C4-2B (cell line): Measurements from ENCODE around the gene PRRT2.

Experiments
- H3K27ac ChIP-seq: fragments of 450-650 bp; 2 replicates; pipeline ENCODE4 v1.5.1; 2017
- ZFX ChIP-seq: fragments of 450-650 bp; IDR thresholded peaks from 2 replicates; pipeline ENCODE4 v1.6.1; 2017
- TF ChIP-seq, protein P1 (sequence below): fragments of 450-650 bp; conservative IDR thresholded peaks from 2 replicates; pipeline ENCODE4 v1.5.1; 2017; ENCODE audit warnings: mild to moderate bottlenecking

PRRT2 gene

DNA sequence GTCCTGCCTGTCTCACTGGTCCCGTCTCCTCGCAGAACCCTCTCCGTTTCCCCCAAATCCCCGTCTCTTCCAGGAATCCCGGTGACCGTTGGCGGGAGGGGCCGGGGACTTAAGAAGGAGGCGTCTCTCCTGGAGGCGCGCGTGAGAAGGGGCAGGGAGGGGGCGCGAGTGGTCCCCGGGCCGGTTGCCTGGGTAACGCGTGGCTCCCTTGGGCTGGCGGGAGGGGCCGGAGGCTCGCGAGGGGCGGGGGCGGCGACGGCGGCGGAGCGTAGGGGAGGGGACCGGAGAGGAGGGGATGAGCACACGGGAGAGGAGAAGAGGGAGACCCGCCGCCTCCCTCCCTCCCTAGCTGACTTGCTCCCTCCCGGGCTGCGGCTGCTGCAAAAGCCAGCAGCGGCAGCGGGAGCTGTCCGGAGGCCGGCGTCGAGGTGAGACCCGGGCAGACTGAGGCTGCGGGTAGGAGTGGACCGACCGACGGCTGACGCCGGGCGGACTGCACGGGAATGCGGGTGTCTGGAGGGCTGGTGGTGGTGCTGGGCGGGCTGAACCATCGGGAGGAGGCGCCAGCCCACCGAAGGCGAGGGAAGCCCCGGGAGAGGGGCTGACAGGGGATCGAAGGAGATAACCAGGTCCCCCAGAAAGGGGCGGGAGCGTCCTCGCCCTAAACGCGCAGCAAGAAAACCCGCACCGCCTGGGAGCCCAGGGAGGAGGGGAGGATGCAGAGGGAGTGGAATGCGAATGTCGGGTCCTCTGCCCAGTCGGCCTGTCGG, at the start of gene PRRT2:
PRRT2 (plus strand) TSS at position 298 of the 770 bp plus-strand sequence. CDS start 862 bp downstream, outside the sequence.
- TF ChIP-seq, protein P1, sequence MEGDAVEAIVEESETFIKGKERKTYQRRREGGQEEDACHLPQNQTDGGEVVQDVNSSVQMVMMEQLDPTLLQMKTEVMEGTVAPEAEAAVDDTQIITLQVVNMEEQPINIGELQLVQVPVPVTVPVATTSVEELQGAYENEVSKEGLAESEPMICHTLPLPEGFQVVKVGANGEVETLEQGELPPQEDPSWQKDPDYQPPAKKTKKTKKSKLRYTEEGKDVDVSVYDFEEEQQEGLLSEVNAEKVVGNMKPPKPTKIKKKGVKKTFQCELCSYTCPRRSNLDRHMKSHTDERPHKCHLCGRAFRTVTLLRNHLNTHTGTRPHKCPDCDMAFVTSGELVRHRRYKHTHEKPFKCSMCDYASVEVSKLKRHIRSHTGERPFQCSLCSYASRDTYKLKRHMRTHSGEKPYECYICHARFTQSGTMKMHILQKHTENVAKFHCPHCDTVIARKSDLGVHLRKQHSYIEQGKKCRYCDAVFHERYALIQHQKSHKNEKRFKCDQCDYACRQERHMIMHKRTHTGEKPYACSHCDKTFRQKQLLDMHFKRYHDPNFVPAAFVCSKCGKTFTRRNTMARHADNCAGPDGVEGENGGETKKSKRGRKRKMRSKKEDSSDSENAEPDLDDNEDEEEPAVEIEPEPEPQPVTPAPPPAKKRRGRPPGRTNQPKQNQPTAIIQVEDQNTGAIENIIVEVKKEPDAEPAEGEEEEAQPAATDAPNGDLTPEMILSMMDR, result no peak
- TF ChIP-seq ZFX, result no peak
- peak within 1 kb of the TSS; percentile 96 for H3K27ac ChIP-seq

DNA sequence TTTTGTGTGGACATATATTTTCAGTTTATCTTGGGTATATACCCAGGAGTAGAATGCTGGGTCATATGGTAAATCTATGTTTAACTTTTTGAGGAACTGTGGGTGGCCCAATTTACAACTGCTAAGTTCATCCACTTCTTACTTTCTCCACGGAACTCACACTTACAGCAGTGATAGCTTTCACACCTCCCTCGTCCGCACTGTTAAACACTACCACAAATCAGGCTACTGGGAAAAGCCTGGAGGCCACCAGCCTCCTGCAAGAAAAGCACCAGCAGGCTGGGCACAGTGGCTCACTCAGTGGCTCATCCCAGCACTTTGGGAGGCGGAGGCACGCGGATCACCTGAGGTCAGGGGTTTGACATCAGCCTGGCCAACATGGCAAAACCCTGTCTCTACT, 48.7 kb upstream of the PRRT2 start:
- TF ChIP-seq, protein P1, result no peak
- no peak for TF ChIP-seq ZFX

DNA sequence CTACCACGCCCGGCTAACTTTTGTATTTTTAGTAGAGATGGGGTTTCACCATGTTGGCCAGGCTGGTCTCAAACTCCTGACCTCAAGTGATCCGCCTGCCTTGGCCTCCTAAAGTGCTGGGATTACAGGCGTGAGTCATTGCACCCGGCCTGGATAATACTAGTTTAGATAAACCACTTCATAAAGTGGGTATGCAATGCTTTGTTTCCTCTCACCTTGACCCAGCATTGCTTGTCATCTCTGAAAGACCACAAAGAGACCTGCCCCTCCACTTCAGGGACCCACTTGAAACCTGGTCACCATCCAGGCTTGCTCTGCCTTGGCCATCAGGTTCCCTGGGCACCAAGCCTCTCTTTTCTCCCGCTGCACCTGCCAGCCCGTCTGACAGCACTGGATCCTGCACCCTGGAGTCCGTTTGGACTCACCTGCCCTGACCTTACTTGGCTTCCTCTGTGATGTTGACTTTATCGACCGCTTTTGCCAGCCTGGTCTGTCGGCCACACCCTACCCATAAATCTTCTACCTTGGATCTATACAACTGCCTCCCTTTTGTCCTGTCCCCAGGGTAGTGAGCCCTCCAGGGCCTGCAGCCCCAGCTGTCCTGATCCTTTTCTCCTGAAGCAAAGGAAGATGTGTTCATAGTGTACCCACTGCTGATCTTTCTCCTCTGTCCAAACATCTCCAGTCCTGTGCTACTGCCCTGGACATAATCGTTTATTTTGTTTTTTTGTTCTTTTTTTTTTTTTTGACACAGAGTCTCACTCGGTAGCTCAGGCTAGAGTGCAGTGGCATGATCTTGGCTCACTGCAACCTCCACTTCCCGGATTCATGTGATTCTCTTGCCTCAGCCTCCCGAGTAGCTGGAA, 46.6 kb upstream of the PRRT2 start:
- TF ChIP-seq, protein P1, result no peak
- no peak for TF ChIP-seq ZFX
- H3K27ac ChIP-seq, result peak overlapping the region; percentile 88

More for the DNA sequence above, 48.7 kb upstream of the PRRT2 start:
- H3K27ac ChIP-seq, result peak overlapping the region; percentile 88; the same call in 1 of the 2 replicates

DNA sequence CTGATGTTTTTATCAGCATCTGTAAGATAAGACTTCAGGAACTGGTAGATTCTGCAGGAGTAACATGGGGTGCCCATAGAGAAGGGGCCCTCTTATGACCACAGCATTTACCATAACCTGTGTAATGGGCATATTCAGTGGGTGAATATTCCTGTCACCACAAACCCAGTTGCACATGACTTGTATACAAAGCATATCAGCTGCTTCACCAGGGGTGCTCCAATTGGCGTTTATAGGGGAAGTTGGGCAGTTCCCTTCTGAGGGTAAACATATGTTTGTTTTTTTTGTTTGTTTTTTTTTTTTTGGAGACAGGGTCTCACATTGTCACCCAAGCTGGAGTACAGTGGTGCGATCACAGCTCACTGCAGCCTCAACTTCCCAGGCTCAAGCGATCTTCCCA, 45.4 kb upstream of the PRRT2 start:
- peak overlapping the region; percentile 88 for H3K27ac ChIP-seq
- TF ChIP-seq, protein P1, result no peak
- no peak for TF ChIP-seq ZFX

DNA sequence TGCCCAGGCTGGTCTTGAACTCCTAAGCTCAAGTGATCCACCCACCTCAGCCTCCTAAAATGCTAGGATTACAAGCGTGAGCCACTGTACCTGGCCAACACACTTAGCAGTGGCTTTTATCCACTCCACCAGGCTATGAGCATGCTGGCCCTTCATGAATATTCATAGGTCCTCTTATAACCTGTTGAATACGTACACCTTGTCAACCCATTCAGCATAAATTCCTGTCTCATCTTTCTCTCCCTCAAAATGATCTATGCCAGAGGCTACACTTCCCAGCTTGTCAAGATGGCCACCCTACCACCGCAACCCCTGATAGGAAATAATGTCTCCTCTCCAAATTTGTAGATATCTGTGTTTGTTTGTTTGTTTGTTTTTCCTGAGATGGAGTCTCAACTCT, 44.9 kb upstream of the PRRT2 start:
- H3K27ac ChIP-seq, result peak overlapping the region; percentile 88
- TF ChIP-seq ZFX, result no peak
- TF ChIP-seq, protein P1, result no peak

DNA sequence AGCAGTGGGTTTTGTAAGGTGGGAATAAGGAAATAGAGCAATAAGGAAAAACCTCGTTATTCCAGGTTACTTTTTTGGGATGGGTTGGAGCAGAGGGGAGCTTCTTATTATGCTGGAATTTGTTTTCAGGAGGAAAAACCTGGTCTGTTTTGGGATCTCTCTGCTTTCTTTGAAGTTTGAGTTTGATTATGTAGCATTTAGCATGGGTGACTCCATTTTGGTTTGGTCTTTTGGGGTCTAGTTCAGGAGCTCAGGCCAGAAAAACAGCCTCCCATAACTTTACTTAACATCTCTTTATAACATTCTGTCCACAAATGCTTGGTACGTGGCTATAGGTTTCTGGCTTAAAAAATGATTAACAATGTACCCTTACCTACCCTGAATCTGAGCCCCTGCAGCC, 42.5 kb upstream of the PRRT2 start:
- no peak overlapping the region for H3K27ac ChIP-seq
- no peak for TF ChIP-seq ZFX
- TF ChIP-seq, protein P1, result no peak
